SK-N-SH (cell line): ENCODE results near the gene NBEAL1. TPM values are rescaled to one million over a fixed set of nuclear protein-coding genes. Genes with fewer than 3 reads are reported as not detected.

Source experiments
- CTCF ChIA-PET: fragments of 300-600, 350-600 bp; formaldehyde crosslinking; extraction: SDS; loops from one replicate; lab custom pipeline; 2021; lab: Yijun Ruan, JAX
- POLR2A ChIA-PET: fragments of 350-600 bp; sonication (Branson Sonifier 250); formaldehyde crosslinking; extraction: SDS; loops from one replicate; lab custom pipeline; 2020; ENCODE audit warnings: antibody characterized with exemption, inconsistent platforms; lab: Yijun Ruan, JAX
- DNase-seq: peaks from one replicate; pipeline ENCODE4 v3.0.0; 2012
- H2AFZ ChIP-seq: fragments of 200-600 bp; sonication (generic); 2 replicates; pipeline ENCODE4 v1.8.1; 2016; ENCODE audit warnings: antibody characterized with exemption, mild to moderate bottlenecking, low read depth
- H3F3A ChIP-seq: fragments of 200-600 bp; sonication (generic); replicated peaks from 2 replicates; pipeline ENCODE3; 2016; ENCODE audit warnings: antibody characterized with exemption, mild to moderate bottlenecking; ENCODE audit not compliant: insufficient read depth
- H3K27ac ChIP-seq, 2 experiments: fragments of 200-500 bp in 1 of 2; fragments of 200-600 bp in 1 of 2; sonication (Bioruptor generic) in 1 of 2; sonication (generic), shearing (Covaris generic) in 1 of 2; 2 replicates each; pipeline versions ENCODE4 v1.5.1 to v1.6.1; 2014 to 2016; ENCODE audit warnings: low read depth in 2 of 2, inconsistent platforms in 1 of 2, low read length in 1 of 2, mild to moderate bottlenecking in 1 of 2, mixed read lengths in 1 of 2
- H3K27me3 ChIP-seq: fragments of 200-600 bp; sonication (generic), shearing (Covaris generic); 2 replicates; pipeline ENCODE4 v1.6.1; 2016; ENCODE audit warnings: mixed run types; ENCODE audit not compliant: insufficient read depth
- H3K36me3 ChIP-seq, 2 experiments: fragments of 200-500 bp in 1 of 2; fragments of 200-600 bp in 1 of 2; sonication (Bioruptor generic) in 1 of 2; sonication (generic) in 1 of 2; replicated peaks in 1 of 2; 2 replicates each; pipeline versions ENCODE3 to v1.5.1; 2014 to 2016; ENCODE audit warnings: low read length in 1 of 2, mild to moderate bottlenecking in 1 of 2; ENCODE audit not compliant: insufficient read depth in 2 of 2, control insufficient read depth in 1 of 2
- H3K4me1 ChIP-seq, 2 experiments: fragments of 200-500 bp in 1 of 2; fragments of 200-600 bp in 1 of 2; sonication (Bioruptor generic) in 1 of 2; sonication (generic), shearing (Covaris generic) in 1 of 2; 2 replicates each; pipeline versions ENCODE4 v1.5.1 to v1.6.1; 2014 to 2016; ENCODE audit warnings: low read depth in 1 of 2, low read length in 1 of 2, mixed run types in 1 of 2; ENCODE audit not compliant: insufficient read depth in 2 of 2, control insufficient read depth in 1 of 2
- H3K4me2 ChIP-seq: fragments of 200-600 bp; sonication (generic), shearing (Covaris generic); 2 replicates; pipeline ENCODE4 v1.6.1; 2017; ENCODE audit warnings: mixed run types
- H3K4me3 ChIP-seq, 2 experiments: fragments of 200-500 bp in 1 of 2; fragments of 200-600 bp in 1 of 2; sonication (Bioruptor generic) in 1 of 2; sonication (generic), shearing (Covaris generic) in 1 of 2; 2 replicates each; pipeline versions ENCODE4 v1.5.1 to v1.8.1; 2014 to 2016; ENCODE audit warnings: low read depth in 2 of 2, inconsistent platforms in 1 of 2, low read length in 1 of 2, mild to moderate bottlenecking in 1 of 2, mixed read lengths in 1 of 2, moderate library complexity in 1 of 2
- H3K79me2 ChIP-seq: fragments of 200-600 bp; sonication (generic); 2 replicates; pipeline ENCODE4 v1.8.1; 2017; ENCODE audit warnings: mild to moderate bottlenecking; ENCODE audit not compliant: insufficient read depth
- H3K9ac ChIP-seq: fragments of 200-600 bp; sonication (generic); 2 replicates; pipeline ENCODE4 v1.6.1; 2017; ENCODE audit warnings: mixed run types
- H3K9me2 ChIP-seq: fragments of 200-600 bp; sonication (generic); 2 replicates; pipeline ENCODE4 v1.6.1; 2017; ENCODE audit warnings: mixed run types
- H3K9me3 ChIP-seq: fragments of 200-600 bp; sonication (generic); 2 replicates; pipeline ENCODE4 v1.6.1; 2017; ENCODE audit warnings: mixed run types, mild to moderate bottlenecking, moderate library complexity
- H4K20me1 ChIP-seq: fragments of 200-600 bp; sonication (generic); 2 replicates; pipeline ENCODE4 v1.6.1; 2017; ENCODE audit warnings: mild to moderate bottlenecking, mixed run types; ENCODE audit not compliant: insufficient read depth
- CHD2 ChIP-seq: fragments of 150-350 bp; IDR thresholded peaks from 2 replicates; pipeline ENCODE4 v1.6.1; 2018; ENCODE audit warnings: low read length; ENCODE audit not compliant: partially characterized antibody
- ELF1 ChIP-seq: IDR thresholded peaks from 2 replicates; pipeline ENCODE4 v1.4.0; 2012
- EZH2phosphoT487 ChIP-seq: fragments of 200-600 bp; sonication (generic); IDR thresholded peaks from 2 replicates; pipeline ENCODE4 v1.6.1; 2017; ENCODE audit warnings: low read depth, mixed run types, mild to moderate bottlenecking, antibody characterized with exemption, moderate library complexity, borderline replicate concordance
- FOSL2 ChIP-seq: IDR thresholded peaks from 2 replicates; pipeline ENCODE4 v1.4.0; 2012; ENCODE audit warnings: low read depth, mild to moderate bottlenecking, moderate library complexity, borderline replicate concordance
- FOXJ3 ChIP-seq: sonication (generic); formaldehyde crosslinking; IDR thresholded peaks from 2 replicates; pipeline ENCODE4 v1.5.1; 2020; ENCODE audit warnings: mild to moderate bottlenecking, missing genetic modification reagents
- FOXM1 ChIP-seq: IDR thresholded peaks from 2 replicates; pipeline ENCODE4 v1.4.0; 2012; ENCODE audit warnings: low read depth, mild to moderate bottlenecking
- GABPA ChIP-seq: IDR thresholded peaks from 2 replicates; pipeline ENCODE4 v1.4.0; 2012; ENCODE audit warnings: low read depth, mild to moderate bottlenecking
- GATA2 ChIP-seq: sonication (generic); formaldehyde crosslinking; IDR thresholded peaks from 2 replicates; pipeline ENCODE4 v1.5.0; 2020; ENCODE audit warnings: mild to moderate bottlenecking, missing genetic modification reagents
- JUND ChIP-seq: IDR thresholded peaks from 2 replicates; pipeline ENCODE4 v1.4.0; 2012
- MXI1 ChIP-seq: IDR thresholded peaks from 2 replicates; pipeline ENCODE4 v1.6.1; 2012; ENCODE audit warnings: mild to moderate bottlenecking, low read depth, low read length, improper control_type of control experiment
- NFIC ChIP-seq: IDR thresholded peaks from 2 replicates; pipeline ENCODE4 v1.4.0; 2012; ENCODE audit warnings: borderline replicate concordance
- NRF1 ChIP-seq: IDR thresholded peaks from 2 replicates; pipeline ENCODE4 v1.6.1; 2012; ENCODE audit warnings: low read depth, mild to moderate bottlenecking, low read length
- POLR2AphosphoS5 ChIP-seq: IDR thresholded peaks from 2 replicates; pipeline ENCODE4 v1.6.1; 2012; ENCODE audit warnings: low read depth, low read length
- RAD21 ChIP-seq: IDR thresholded peaks from 2 replicates; pipeline ENCODE4 v1.6.1; 2012; ENCODE audit warnings: mild to moderate bottlenecking, low read length
- RCOR1 ChIP-seq: fragments of 150-350 bp; IDR thresholded peaks from 2 replicates; pipeline ENCODE4 v1.6.1; 2017; ENCODE audit warnings: antibody characterized with exemption, low read length
- REST ChIP-seq: IDR thresholded peaks from 2 replicates; pipeline ENCODE4 v1.6.1; 2012; ENCODE audit warnings: mild to moderate bottlenecking, low read depth, low read length, moderate library complexity
- RFX5 ChIP-seq: IDR thresholded peaks from 2 replicates; pipeline ENCODE4 v1.6.1; 2012; ENCODE audit warnings: mild to moderate bottlenecking, improper control_type of control experiment, low read length
- RXRA ChIP-seq: IDR thresholded peaks from 2 replicates; pipeline ENCODE4 v1.4.0; 2012; ENCODE audit warnings: low read depth, mild to moderate bottlenecking, borderline replicate concordance
- SMC3 ChIP-seq: IDR thresholded peaks from 2 replicates; pipeline ENCODE4 v1.6.1; 2012; ENCODE audit warnings: low read depth, low read length, improper control_type of control experiment
- TAF1 ChIP-seq: IDR thresholded peaks from 2 replicates; pipeline ENCODE4 v1.6.1; 2012; ENCODE audit warnings: low read depth, mild to moderate bottlenecking, low read length, moderate library complexity, borderline replicate concordance
- TEAD4 ChIP-seq: IDR thresholded peaks from 2 replicates; pipeline ENCODE4 v1.4.0; 2012; ENCODE audit warnings: mild to moderate bottlenecking, borderline replicate concordance; ENCODE audit not compliant: insufficient read depth
- YY1 ChIP-seq: IDR thresholded peaks from 2 replicates; pipeline ENCODE4 v1.4.0; 2012; ENCODE audit warnings: low read depth, mild to moderate bottlenecking
- WGBS: methylation state at CpG from one replicate; pipeline ENCODE4 v1.1.6; 2017; ENCODE audit warnings: low lambda C conversion rate; 5-methylcytosine and 5-hydroxymethylcytosine counted together
- polyA plus RNA-seq, 3 experiments: library from polyadenylated mRNA; depleted of rRNA; stranded (reverse); fragments of >200 nt; gene quantifications; 2 replicates each; pipeline ENCODE4 v1.2.3, GENCODE V29; 2012
- TF ChIP-seq, protein P1 (sequence below): fragments of 200-600 bp; sonication (generic); IDR thresholded peaks from 2 replicates; pipeline ENCODE4 v1.6.1; 2017; ENCODE audit warnings: antibody characterized with exemption, mild to moderate bottlenecking, moderate library complexity
- TF ChIP-seq, protein P2 (sequence below): IDR thresholded peaks from 2 replicates; pipeline ENCODE4 v1.4.0; 2012; ENCODE audit warnings: low read depth, borderline replicate concordance
- TF ChIP-seq, protein P3 (sequence below): fragments of 150-350 bp; IDR thresholded peaks from 2 replicates; pipeline ENCODE4 v1.6.1; 2017; ENCODE audit warnings: antibody characterized with exemption, low read length, low read depth, borderline replicate concordance
- TF ChIP-seq, protein P4 (sequence below): IDR thresholded peaks from 2 replicates; pipeline ENCODE4 v1.4.0; 2012; ENCODE audit warnings: low read depth
- TF ChIP-seq, protein P5 (sequence below): IDR thresholded peaks from 2 replicates; pipeline ENCODE4; 2012

NBEAL1 gene
- polyA plus RNA-seq, 1 of the 3 experiments (the other 2 are of a cell fraction) = 3.3 TPM

GRCh38 chr2:203225423-203226039 lies 210.9 kb downstream of the NBEAL1 start:
- Histone ChIP-seq H4K20me1 (no peaks in the 10 kb centered on the region), H3K9me2 (no peaks in the 10 kb centered on the region), H2AFZ (no peak overlapping the region), H3F3A (peaks cover 8% of the 10 kb centered on the region), H3K9ac (no peak overlapping the region), H3K27ac (no peak overlapping the region), H3K9me3 (no peaks in the 10 kb centered on the region), H3K4me3 (no peak overlapping the region), H3K27me3 (no peaks in the 10 kb centered on the region), H3K4me1 (peaks cover 0 to 3% of the 10 kb centered on the region in 2 experiments; a peak in 2 of 4 replicates), H3K4me2 (no peak overlapping the region), H3K36me3 (peaks cover 4 to 24% of the 10 kb centered on the region in 2 experiments), H3K79me2 (no peaks in the 10 kb centered on the region)
- POLR2A ChIA-PET = no interaction called here
- 95% methylated on average over 2 of the region's 2 CpGs for WGBS
- CTCF ChIA-PET = interaction anchor here (0.6 to 3.3 kb wide), 12 partner anchors 10 to 590 kb away, joined by 3 to 14 read pairs (median 4); partner anchors contain the start of gene CYP20A1
- TF ChIP-seq, protein P1, sequence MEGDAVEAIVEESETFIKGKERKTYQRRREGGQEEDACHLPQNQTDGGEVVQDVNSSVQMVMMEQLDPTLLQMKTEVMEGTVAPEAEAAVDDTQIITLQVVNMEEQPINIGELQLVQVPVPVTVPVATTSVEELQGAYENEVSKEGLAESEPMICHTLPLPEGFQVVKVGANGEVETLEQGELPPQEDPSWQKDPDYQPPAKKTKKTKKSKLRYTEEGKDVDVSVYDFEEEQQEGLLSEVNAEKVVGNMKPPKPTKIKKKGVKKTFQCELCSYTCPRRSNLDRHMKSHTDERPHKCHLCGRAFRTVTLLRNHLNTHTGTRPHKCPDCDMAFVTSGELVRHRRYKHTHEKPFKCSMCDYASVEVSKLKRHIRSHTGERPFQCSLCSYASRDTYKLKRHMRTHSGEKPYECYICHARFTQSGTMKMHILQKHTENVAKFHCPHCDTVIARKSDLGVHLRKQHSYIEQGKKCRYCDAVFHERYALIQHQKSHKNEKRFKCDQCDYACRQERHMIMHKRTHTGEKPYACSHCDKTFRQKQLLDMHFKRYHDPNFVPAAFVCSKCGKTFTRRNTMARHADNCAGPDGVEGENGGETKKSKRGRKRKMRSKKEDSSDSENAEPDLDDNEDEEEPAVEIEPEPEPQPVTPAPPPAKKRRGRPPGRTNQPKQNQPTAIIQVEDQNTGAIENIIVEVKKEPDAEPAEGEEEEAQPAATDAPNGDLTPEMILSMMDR = peak; percentile 70
- TF ChIP-seq, protein P2, sequence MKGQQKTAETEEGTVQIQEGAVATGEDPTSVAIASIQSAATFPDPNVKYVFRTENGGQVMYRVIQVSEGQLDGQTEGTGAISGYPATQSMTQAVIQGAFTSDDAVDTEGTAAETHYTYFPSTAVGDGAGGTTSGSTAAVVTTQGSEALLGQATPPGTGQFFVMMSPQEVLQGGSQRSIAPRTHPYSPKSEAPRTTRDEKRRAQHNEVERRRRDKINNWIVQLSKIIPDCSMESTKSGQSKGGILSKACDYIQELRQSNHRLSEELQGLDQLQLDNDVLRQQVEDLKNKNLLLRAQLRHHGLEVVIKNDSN = no peak
- TF ChIP-seq, protein P3, sequence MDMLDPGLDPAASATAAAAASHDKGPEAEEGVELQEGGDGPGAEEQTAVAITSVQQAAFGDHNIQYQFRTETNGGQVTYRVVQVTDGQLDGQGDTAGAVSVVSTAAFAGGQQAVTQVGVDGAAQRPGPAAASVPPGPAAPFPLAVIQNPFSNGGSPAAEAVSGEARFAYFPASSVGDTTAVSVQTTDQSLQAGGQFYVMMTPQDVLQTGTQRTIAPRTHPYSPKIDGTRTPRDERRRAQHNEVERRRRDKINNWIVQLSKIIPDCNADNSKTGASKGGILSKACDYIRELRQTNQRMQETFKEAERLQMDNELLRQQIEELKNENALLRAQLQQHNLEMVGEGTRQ = no peak
- TF ChIP-seq FOXJ3 (CRISPR knock-in tag) = no peak
- no peak for TF ChIP-seq POLR2AphosphoS5
- no peak for TF ChIP-seq JUND
- no peak for TF ChIP-seq MXI1
- peak; percentile 49; the same call in 1 of the 2 replicates for TF ChIP-seq SMC3
- no peak for TF ChIP-seq YY1
- peak; percentile 54 for TF ChIP-seq RAD21
- TF ChIP-seq ELF1 = no peak
- no peak for TF ChIP-seq NFIC
- TF ChIP-seq CHD2 = no peak
- no peak for TF ChIP-seq EZH2phosphoT487
- no peak for TF ChIP-seq GATA2 (CRISPR knock-in tag)
- TF ChIP-seq FOXM1 = no peak
- TF ChIP-seq REST = no peak
- TF ChIP-seq, protein P4, sequence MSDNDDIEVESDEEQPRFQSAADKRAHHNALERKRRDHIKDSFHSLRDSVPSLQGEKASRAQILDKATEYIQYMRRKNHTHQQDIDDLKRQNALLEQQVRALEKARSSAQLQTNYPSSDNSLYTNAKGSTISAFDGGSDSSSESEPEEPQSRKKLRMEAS = no peak
- no peak for TF ChIP-seq RXRA
- TF ChIP-seq TEAD4 = no peak
- no peak for TF ChIP-seq GABPA
- TF ChIP-seq FOSL2 = no peak
- TF ChIP-seq, protein P5, sequence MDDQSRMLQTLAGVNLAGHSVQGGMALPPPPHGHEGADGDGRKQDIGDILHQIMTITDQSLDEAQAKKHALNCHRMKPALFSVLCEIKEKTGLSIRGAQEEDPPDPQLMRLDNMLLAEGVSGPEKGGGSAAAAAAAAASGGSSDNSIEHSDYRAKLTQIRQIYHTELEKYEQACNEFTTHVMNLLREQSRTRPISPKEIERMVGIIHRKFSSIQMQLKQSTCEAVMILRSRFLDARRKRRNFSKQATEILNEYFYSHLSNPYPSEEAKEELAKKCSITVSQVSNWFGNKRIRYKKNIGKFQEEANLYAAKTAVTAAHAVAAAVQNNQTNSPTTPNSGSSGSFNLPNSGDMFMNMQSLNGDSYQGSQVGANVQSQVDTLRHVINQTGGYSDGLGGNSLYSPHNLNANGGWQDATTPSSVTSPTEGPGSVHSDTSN = no peak
- TF ChIP-seq NRF1 = no peak
- no peak for TF ChIP-seq TAF1
- TF ChIP-seq RFX5 = no peak
- TF ChIP-seq RCOR1 = no peak
- no peak for DNase-seq
